ENCODE data around the gene CAPN1. TPM values are rescaled to one million over a fixed set of nuclear protein-coding genes. Genes with fewer than 3 reads are reported as not detected.

Gene CAPN1
- total and polyA plus RNA-seq, 2 donors (not counting 1 experiment from before 2014, with no cell fraction given), result 70.3 to 94.5 TPM

- H3K4me2 ChIP-seq (ENCODE audit: extremely low read depth, insufficient read depth, low read length), result no peak overlapping the region
- H3K4me1 ChIP-seq (ENCODE audit: control insufficient read depth, extremely low read depth, insufficient read depth, low read length), result no peaks in the 10 kb centered on the region
- no peaks in the 10 kb centered on the region for H3K9me3 ChIP-seq (ENCODE audit: control insufficient read depth, insufficient read depth, low read depth, low read length)
- no peak for TF ChIP-seq CTCF (conservative IDR thresholded peaks at IDR 0.05 in 1 of 2, IDR thresholded peaks at IDR 0.05 in 1 of 2; ENCODE audit: low read depth in 1 of 2, low read length in 2 of 2)
- no peak for TF ChIP-seq EZH2 (IDR thresholded peaks at IDR 0.05; ENCODE audit: low read length, missing control alignments)
- no peak overlapping the region for H3K4me3 ChIP-seq (replicated peaks in 1 of 4; ENCODE audit: control extremely low read depth in 1 of 4, insufficient read depth in 1 of 4, low read depth in 3 of 4, low read length in 4 of 4)
- H3K9ac ChIP-seq (ENCODE audit: insufficient read depth, low read length), result no peak overlapping the region
- H3K36me3 ChIP-seq (ENCODE audit: control insufficient read depth, insufficient read depth, low read length), result no peaks in the 10 kb centered on the region
- no peaks in the 10 kb centered on the region for H3K27me3 ChIP-seq (ENCODE audit: control insufficient read depth, insufficient read depth, low read length)
- H3K79me2 ChIP-seq (ENCODE audit: control insufficient read depth, insufficient read depth, low read length), result no peaks in the 10 kb centered on the region
- no peaks in the 10 kb centered on the region for H4K20me1 ChIP-seq (ENCODE audit: control insufficient read depth, extremely low read depth, insufficient read depth, low read length)
- no peak overlapping the region for H3K27ac ChIP-seq (ENCODE audit: insufficient read depth, low read length)
- H2AFZ ChIP-seq (ENCODE audit: low read length), result no peak overlapping the region
- DNase-seq (ENCODE audit: low read depth in 2 of 2), result no peak
These were observed 24.4 kb upstream of the CAPN1 start for GRCh38 chr11:65157336-65157735.

GRCh38 chr11:65159012-65159411, 22.7 kb upstream of the CAPN1 start:
- DNase-seq (ENCODE audit: low read depth in 2 of 2), result no peak
- Histone ChIP-seq H3K27ac (ENCODE audit: insufficient read depth, low read length) (no peak overlapping the region), H4K20me1 (ENCODE audit: control insufficient read depth, extremely low read depth, insufficient read depth, low read length) (no peaks in the 10 kb centered on the region), H3K9me3 (ENCODE audit: control insufficient read depth, insufficient read depth, low read depth, low read length) (no peaks in the 10 kb centered on the region), H3K4me3 (replicated peaks in 1 of 4; ENCODE audit: control extremely low read depth in 1 of 4, insufficient read depth in 1 of 4, low read depth in 3 of 4, low read length in 4 of 4) (no peak overlapping the region), H3K4me2 (ENCODE audit: extremely low read depth, insufficient read depth, low read length) (no peak overlapping the region), H3K79me2 (ENCODE audit: control insufficient read depth, insufficient read depth, low read length) (no peaks in the 10 kb centered on the region), H3K36me3 (ENCODE audit: control insufficient read depth, insufficient read depth, low read length) (no peaks in the 10 kb centered on the region), H2AFZ (ENCODE audit: low read length) (no peak overlapping the region), H3K4me1 (ENCODE audit: control insufficient read depth, extremely low read depth, insufficient read depth, low read length) (no peaks in the 10 kb centered on the region), H3K27me3 (ENCODE audit: control insufficient read depth, insufficient read depth, low read length) (no peaks in the 10 kb centered on the region), H3K9ac (ENCODE audit: insufficient read depth, low read length) (no peak overlapping the region)
- TF ChIP-seq CTCF (conservative IDR thresholded peaks at IDR 0.05 in 1 of 2, IDR thresholded peaks at IDR 0.05 in 1 of 2; ENCODE audit: low read depth in 1 of 2, low read length in 2 of 2) (no peak), EZH2 (IDR thresholded peaks at IDR 0.05; ENCODE audit: low read length, missing control alignments) (no peak)

- H3K36me3 ChIP-seq (ENCODE audit: control insufficient read depth, insufficient read depth, low read length), result no peaks in the 10 kb centered on the region
- H3K4me1 ChIP-seq (ENCODE audit: control insufficient read depth, extremely low read depth, insufficient read depth, low read length), result peaks cover 1% of the 10 kb centered on the region
- H3K79me2 ChIP-seq (ENCODE audit: control insufficient read depth, insufficient read depth, low read length), result no peaks in the 10 kb centered on the region
- DNase-seq (ENCODE audit: low read depth in 2 of 2), result no peak
- no peak overlapping the region for H3K27ac ChIP-seq (ENCODE audit: insufficient read depth, low read length)
- TF ChIP-seq EZH2 (IDR thresholded peaks at IDR 0.05; ENCODE audit: low read length, missing control alignments) (no peak), CTCF (conservative IDR thresholded peaks at IDR 0.05 in 1 of 2, IDR thresholded peaks at IDR 0.05 in 1 of 2; ENCODE audit: low read depth in 1 of 2, low read length in 2 of 2) (no peak)
- no peaks in the 10 kb centered on the region for H3K9me3 ChIP-seq (ENCODE audit: control insufficient read depth, insufficient read depth, low read depth, low read length)
- H3K9ac ChIP-seq (ENCODE audit: insufficient read depth, low read length), result no peak overlapping the region
- no peak overlapping the region for H3K4me3 ChIP-seq (replicated peaks in 1 of 4; ENCODE audit: control extremely low read depth in 1 of 4, insufficient read depth in 1 of 4, low read depth in 3 of 4, low read length in 4 of 4)
- no peaks in the 10 kb centered on the region for H4K20me1 ChIP-seq (ENCODE audit: control insufficient read depth, extremely low read depth, insufficient read depth, low read length)
- H3K4me2 ChIP-seq (ENCODE audit: extremely low read depth, insufficient read depth, low read length), result no peak overlapping the region
- no peak overlapping the region for H2AFZ ChIP-seq (ENCODE audit: low read length)
- H3K27me3 ChIP-seq (ENCODE audit: control insufficient read depth, insufficient read depth, low read length), result no peaks in the 10 kb centered on the region
These were observed 21.1 kb upstream of the CAPN1 start for GRCh38 chr11:65160643-65161042.
